Measurements from ENCODE around the gene FAM47E.
"Not testable (repeated sequence)": the region's sequence is repeated elsewhere in the genome, so short reads cannot be mapped to it uniquely, and the experiment has no call there.

Gene FAM47E

GRCh38 chr4:76240236-76240635 lies 11.3 kb upstream of the FAM47E start:
- no peaks in the 10 kb centered on the region for H3K36me3 ChIP-seq
- no peak overlapping the region for H3K4me3 ChIP-seq
- H3K9ac ChIP-seq: no peak overlapping the region
- H4K20me1 ChIP-seq: no peaks in the 10 kb centered on the region
- peaks cover 20% of the 10 kb centered on the region for H3K9me3 ChIP-seq
- no peak overlapping the region for H3K27ac ChIP-seq
- no peak overlapping the region for H3K4me2 ChIP-seq
- H3K4me1 ChIP-seq: no peaks in the 10 kb centered on the region
- no peaks in the 10 kb centered on the region for H3K27me3 ChIP-seq
- TF ChIP-seq Cebpa-rat (IDR thresholded peaks at IDR 0.05): no peak

- not testable (repeated sequence) for H3K9ac ChIP-seq, H3K4me3 ChIP-seq, H3K4me2 ChIP-seq, H3K4me1 ChIP-seq, H4K20me1 ChIP-seq, H3K27ac ChIP-seq, H3K27me3 ChIP-seq, H3K36me3 ChIP-seq
- H3K9me3 ChIP-seq: peaks cover 13% of the 10 kb centered on the region
Observed at GRCh38 chr4:76243877-76244276, 7.6 kb upstream of the FAM47E start.

- H4K20me1 ChIP-seq: no peaks in the 10 kb centered on the region
- H3K9ac ChIP-seq: no peak overlapping the region
- H3K36me3 ChIP-seq: no peaks in the 10 kb centered on the region
- H3K27ac ChIP-seq: no peak overlapping the region
- no peak overlapping the region for H3K4me3 ChIP-seq
- peaks cover 3% of the 10 kb centered on the region; the same call in 1 of the 2 replicates for H3K9me3 ChIP-seq
- H3K4me1 ChIP-seq: no peaks in the 10 kb centered on the region
- TF ChIP-seq Cebpa-rat (IDR thresholded peaks at IDR 0.05): no peak
- H3K4me2 ChIP-seq: no peak overlapping the region
- peaks cover 4% of the 10 kb centered on the region for H3K27me3 ChIP-seq
Observed at GRCh38 chr4:76246025-76246424, 5.5 kb upstream of the FAM47E start.

DNA sequence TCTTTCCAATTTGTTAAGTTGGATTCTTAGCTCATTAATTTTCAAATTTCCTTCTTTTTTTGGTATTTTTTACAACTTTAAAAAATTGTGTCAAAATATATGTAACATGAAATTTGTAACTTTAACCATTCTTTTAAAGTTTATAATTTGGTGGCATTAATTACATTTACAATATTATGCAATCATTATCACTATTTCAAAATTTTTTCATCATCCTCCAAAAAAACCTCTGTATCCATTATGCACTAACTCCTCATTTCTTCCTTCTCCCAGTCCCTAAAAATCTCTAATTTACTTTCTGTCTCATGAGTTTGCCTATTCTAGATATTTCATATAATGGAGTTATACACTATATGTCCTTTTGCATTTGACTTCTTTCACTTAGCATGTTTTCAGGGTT lies 4.7 kb upstream of the FAM47E start:
- Histone ChIP-seq H3K36me3 (no peaks in the 10 kb centered on the region), H3K27ac (no peak overlapping the region), H3K27me3 (peaks cover 12% of the 10 kb centered on the region), H4K20me1 (no peaks in the 10 kb centered on the region), H3K9me3 (peaks cover 11% of the 10 kb centered on the region), H3K9ac (no peak overlapping the region), H3K4me1 (no peaks in the 10 kb centered on the region), H3K4me3 (no peak overlapping the region), H3K4me2 (no peak overlapping the region)
- TF ChIP-seq Cebpa-rat (IDR thresholded peaks at IDR 0.05): no peak

GRCh38 chr4:76250962-76251361 lies 559 bp upstream of the FAM47E start:
- Histone ChIP-seq H3K4me3 (no peak overlapping the region), H3K9me3 (peaks cover 20% of the 10 kb centered on the region), H3K27me3 (peaks cover 22% of the 10 kb centered on the region), H3K4me1 (no peaks in the 10 kb centered on the region), H4K20me1 (no peaks in the 10 kb centered on the region), H3K9ac (no peak overlapping the region), H3K27ac (no peak overlapping the region), H3K36me3 (no peaks in the 10 kb centered on the region), H3K4me2 (no peak overlapping the region)
- no peak for TF ChIP-seq Cebpa-rat (IDR thresholded peaks at IDR 0.05)

DNA sequence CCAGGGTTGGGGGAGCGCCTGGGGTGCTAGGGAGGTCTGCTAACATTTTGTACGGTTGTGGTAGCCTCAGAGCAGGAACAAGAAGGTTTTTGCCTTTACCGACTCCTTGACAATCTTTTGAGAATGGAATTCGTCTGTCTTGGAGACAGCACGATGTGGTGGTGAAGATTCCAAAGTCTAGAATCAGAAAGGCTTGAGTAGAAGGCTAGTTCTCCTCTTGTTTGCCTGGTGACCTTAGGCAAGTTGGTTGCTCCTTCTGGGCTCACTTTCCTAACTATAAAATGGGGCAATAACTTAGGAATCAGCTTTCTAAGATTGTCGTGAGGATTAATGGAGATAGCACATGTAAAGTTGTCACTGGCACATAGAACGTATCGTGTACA lies 741 bp downstream of the FAM47E start:
- H3K27ac ChIP-seq: no peak overlapping the region
- no peaks in the 10 kb centered on the region for H3K4me1 ChIP-seq
- no peaks in the 10 kb centered on the region for H4K20me1 ChIP-seq
- no peak overlapping the region for H3K9ac ChIP-seq
- TF ChIP-seq Cebpa-rat (IDR thresholded peaks at IDR 0.05): no peak
- H3K27me3 ChIP-seq: peaks cover 22% of the 10 kb centered on the region
- no peaks in the 10 kb centered on the region for H3K36me3 ChIP-seq
- peaks cover 20% of the 10 kb centered on the region for H3K9me3 ChIP-seq
- H3K4me3 ChIP-seq: no peak overlapping the region
- H3K4me2 ChIP-seq: no peak overlapping the region

DNA sequence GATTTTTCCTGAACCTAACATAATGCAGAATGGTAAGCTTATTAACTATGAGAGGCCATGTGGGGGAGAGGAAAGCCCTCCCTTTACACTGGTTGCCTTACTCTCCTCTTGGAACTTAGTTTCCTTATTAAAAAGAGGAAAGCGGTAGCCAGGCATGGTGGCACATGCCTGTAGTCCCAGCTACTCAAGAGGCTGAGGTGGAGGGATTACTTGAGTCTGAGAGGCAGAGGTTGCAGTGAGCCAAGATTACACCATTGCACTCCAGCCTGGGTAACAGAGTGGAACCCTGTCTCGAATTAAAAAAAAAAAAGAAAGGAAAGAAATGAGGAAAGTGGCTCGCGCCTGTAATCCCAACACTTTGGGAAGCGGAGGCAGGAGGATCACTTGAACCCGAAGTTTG lies 2.0 kb downstream of the FAM47E start:
- Histone ChIP-seq H3K4me1 (no peaks in the 10 kb centered on the region), H4K20me1 (no peaks in the 10 kb centered on the region), H3K4me3 (no peak overlapping the region), H3K9me3 (peaks cover 20% of the 10 kb centered on the region), H3K9ac (no peak overlapping the region), H3K27ac (no peak overlapping the region), H3K27me3 (peaks cover 22% of the 10 kb centered on the region), H3K36me3 (no peaks in the 10 kb centered on the region), H3K4me2 (no peak overlapping the region)
- no peak for TF ChIP-seq Cebpa-rat (IDR thresholded peaks at IDR 0.05)

DNA sequence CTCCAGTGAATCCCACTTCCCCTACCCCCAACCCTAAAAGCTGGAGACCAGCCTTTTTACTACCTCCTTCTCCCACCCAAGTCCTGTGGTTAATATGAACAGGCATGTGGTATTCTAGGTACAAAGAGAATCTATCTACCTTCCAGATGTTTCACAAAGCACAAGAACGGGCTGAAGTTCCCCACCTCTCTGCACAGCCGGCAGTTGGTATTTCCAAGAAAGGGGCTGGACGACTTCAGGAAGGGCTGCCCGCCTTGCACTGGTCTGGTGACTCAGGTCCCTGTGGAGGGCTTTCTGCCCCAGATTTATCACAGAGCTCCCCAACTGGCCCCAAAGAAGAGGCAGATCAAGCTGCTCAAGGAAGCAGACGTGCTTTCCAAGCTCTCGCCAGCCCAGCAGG lies 4.5 kb downstream of the FAM47E start:
- Histone ChIP-seq H3K9me3 (peaks cover 17% of the 10 kb centered on the region), H3K27ac (no peak overlapping the region), H3K4me1 (no peaks in the 10 kb centered on the region), H3K4me3 (no peak overlapping the region), H3K27me3 (peaks cover 18% of the 10 kb centered on the region), H3K9ac (no peak overlapping the region), H3K36me3 (no peaks in the 10 kb centered on the region), H3K4me2 (no peak overlapping the region), H4K20me1 (no peaks in the 10 kb centered on the region)
- no peak for TF ChIP-seq Cebpa-rat (IDR thresholded peaks at IDR 0.05)

- TF ChIP-seq Cebpa-rat (IDR thresholded peaks at IDR 0.05): no peak
- Histone ChIP-seq H3K9ac (no peak overlapping the region), H3K27ac (no peak overlapping the region), H3K36me3 (no peaks in the 10 kb centered on the region), H3K9me3 (peaks cover 7% of the 10 kb centered on the region), H3K4me2 (no peak overlapping the region), H3K27me3 (peaks cover 9% of the 10 kb centered on the region; the same call in 1 of the 2 replicates), H4K20me1 (no peaks in the 10 kb centered on the region), H3K4me3 (no peak overlapping the region), H3K4me1 (no peaks in the 10 kb centered on the region)
Observed at GRCh38 chr4:76256968-76257367, 5.4 kb downstream of the FAM47E start.

GRCh38 chr4:76257824-76258223 lies 6.3 kb downstream of the FAM47E start:
- no peak overlapping the region for H3K4me3 ChIP-seq
- H3K9ac ChIP-seq: no peak overlapping the region
- H3K4me2 ChIP-seq: no peak overlapping the region
- no peaks in the 10 kb centered on the region for H3K36me3 ChIP-seq
- no peaks in the 10 kb centered on the region for H3K9me3 ChIP-seq
- no peaks in the 10 kb centered on the region for H4K20me1 ChIP-seq
- no peak for TF ChIP-seq Cebpa-rat (IDR thresholded peaks at IDR 0.05)
- no peak overlapping the region for H3K27ac ChIP-seq
- 0 out of 2 replicates have a peak, but pooled peaks cover under 1% of the 10 kb centered on the region for H3K27me3 ChIP-seq
- H3K4me1 ChIP-seq: no peaks in the 10 kb centered on the region

- Histone ChIP-seq H3K27me3 (no peaks in the 10 kb centered on the region), H3K9ac (no peak overlapping the region), H3K36me3 (no peaks in the 10 kb centered on the region), H4K20me1 (no peaks in the 10 kb centered on the region), H3K4me1 (no peaks in the 10 kb centered on the region), H3K9me3 (no peaks in the 10 kb centered on the region), H3K4me3 (no peak overlapping the region), H3K4me2 (no peak overlapping the region), H3K27ac (no peak overlapping the region)
- no peak for TF ChIP-seq Cebpa-rat (IDR thresholded peaks at IDR 0.05)
Observed at GRCh38 chr4:76260571-76260970, 9.1 kb downstream of the FAM47E start.
